ENCODE measurements around the gene SCARF2. TPM values are rescaled to one million over a fixed set of nuclear protein-coding genes. Genes with fewer than 3 reads are reported as not detected.

The SCARF2 gene
- total RNA-seq, 1 experiment from 2014 or later: 1.4 TPM

GRCh38 chr22:20403779-20404140, 33.9 kb downstream of the SCARF2 start:
- Histone ChIP-seq H3K4me3 (ENCODE audit: low read depth, low read length, poor library complexity, severe bottlenecking) (no peak overlapping the region), H3K27ac (ENCODE audit: low read depth, low read length, poor library complexity, severe bottlenecking) (no peak overlapping the region), H3K27me3 (replicated peaks; ENCODE audit: insufficient read depth, low read depth, low read length, poor library complexity) (no peaks in the 10 kb centered on the region), H3K4me1 (ENCODE audit: insufficient read depth, low read length, poor library complexity, severe bottlenecking) (no peaks in the 10 kb centered on the region), H3K9me3 (ENCODE audit: low read depth, low read length, poor library complexity, severe bottlenecking) (no peaks in the 10 kb centered on the region), H3K36me3 (ENCODE audit: insufficient read depth, low read length, poor library complexity, severe bottlenecking) (peaks cover 37% of the 10 kb centered on the region)
- ChIA-PET CTCF (no interaction called here), POLR2A (ENCODE audit: low non-redundant PET) (no interaction called here)
- TF ChIP-seq, protein P1, sequence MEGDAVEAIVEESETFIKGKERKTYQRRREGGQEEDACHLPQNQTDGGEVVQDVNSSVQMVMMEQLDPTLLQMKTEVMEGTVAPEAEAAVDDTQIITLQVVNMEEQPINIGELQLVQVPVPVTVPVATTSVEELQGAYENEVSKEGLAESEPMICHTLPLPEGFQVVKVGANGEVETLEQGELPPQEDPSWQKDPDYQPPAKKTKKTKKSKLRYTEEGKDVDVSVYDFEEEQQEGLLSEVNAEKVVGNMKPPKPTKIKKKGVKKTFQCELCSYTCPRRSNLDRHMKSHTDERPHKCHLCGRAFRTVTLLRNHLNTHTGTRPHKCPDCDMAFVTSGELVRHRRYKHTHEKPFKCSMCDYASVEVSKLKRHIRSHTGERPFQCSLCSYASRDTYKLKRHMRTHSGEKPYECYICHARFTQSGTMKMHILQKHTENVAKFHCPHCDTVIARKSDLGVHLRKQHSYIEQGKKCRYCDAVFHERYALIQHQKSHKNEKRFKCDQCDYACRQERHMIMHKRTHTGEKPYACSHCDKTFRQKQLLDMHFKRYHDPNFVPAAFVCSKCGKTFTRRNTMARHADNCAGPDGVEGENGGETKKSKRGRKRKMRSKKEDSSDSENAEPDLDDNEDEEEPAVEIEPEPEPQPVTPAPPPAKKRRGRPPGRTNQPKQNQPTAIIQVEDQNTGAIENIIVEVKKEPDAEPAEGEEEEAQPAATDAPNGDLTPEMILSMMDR (conservative IDR thresholded peaks at IDR 0.05; ENCODE audit: low read depth, low read length): no peak
- no peak for TF ChIP-seq EZH2 (IDR thresholded peaks at IDR 0.05; ENCODE audit: borderline replicate concordance, low read depth, low read length, poor library complexity, severe bottlenecking)
- BruUV-seq (replicated peaks): no TSS peak
- DNase-seq (ENCODE audit: low spot score): no peak
- intact Hi-C loops (cut with micrococcal nuclease; ENCODE audit: unreplicated experiment): no loop called here

- TF ChIP-seq, protein P1 (conservative IDR thresholded peaks at IDR 0.05; ENCODE audit: low read depth, low read length): no peak
- no peak for TF ChIP-seq EZH2 (IDR thresholded peaks at IDR 0.05; ENCODE audit: borderline replicate concordance, low read depth, low read length, poor library complexity, severe bottlenecking)
- CTCF ChIA-PET: no interaction called here
- Histone ChIP-seq H3K36me3 (ENCODE audit: insufficient read depth, low read length, poor library complexity, severe bottlenecking) (peaks cover 37% of the 10 kb centered on the region), H3K4me1 (ENCODE audit: insufficient read depth, low read length, poor library complexity, severe bottlenecking) (no peaks in the 10 kb centered on the region), H3K27me3 (replicated peaks; ENCODE audit: insufficient read depth, low read depth, low read length, poor library complexity) (no peaks in the 10 kb centered on the region), H3K4me3 (ENCODE audit: low read depth, low read length, poor library complexity, severe bottlenecking) (no peak overlapping the region), H3K9me3 (ENCODE audit: low read depth, low read length, poor library complexity, severe bottlenecking) (no peaks in the 10 kb centered on the region), H3K27ac (ENCODE audit: low read depth, low read length, poor library complexity, severe bottlenecking) (no peak overlapping the region)
- POLR2A ChIA-PET (ENCODE audit: low non-redundant PET): no interaction called here
- DNase-seq (ENCODE audit: low spot score): no peak
- no TSS peak for BruUV-seq (replicated peaks)
- intact Hi-C loops (cut with micrococcal nuclease; ENCODE audit: unreplicated experiment): no loop called here
These were observed 34.5 kb downstream of the SCARF2 start for GRCh38 chr22:20402960-20403778.

GRCh38 chr22:20401376-20402014, 36.1 kb downstream of the SCARF2 start:
- Histone ChIP-seq H3K36me3 (ENCODE audit: insufficient read depth, low read length, poor library complexity, severe bottlenecking) (peaks cover 25% of the 10 kb centered on the region), H3K27ac (ENCODE audit: low read depth, low read length, poor library complexity, severe bottlenecking) (no peak overlapping the region), H3K4me1 (ENCODE audit: insufficient read depth, low read length, poor library complexity, severe bottlenecking) (peaks cover under 1% of the 10 kb centered on the region), H3K27me3 (replicated peaks; ENCODE audit: insufficient read depth, low read depth, low read length, poor library complexity) (no peaks in the 10 kb centered on the region), H3K9me3 (ENCODE audit: low read depth, low read length, poor library complexity, severe bottlenecking) (no peaks in the 10 kb centered on the region), H3K4me3 (ENCODE audit: low read depth, low read length, poor library complexity, severe bottlenecking) (no peak overlapping the region)
- ChIA-PET POLR2A (ENCODE audit: low non-redundant PET) (no interaction called here), CTCF (no interaction called here)
- TF ChIP-seq, protein P1 (conservative IDR thresholded peaks at IDR 0.05; ENCODE audit: low read depth, low read length): no peak
- TF ChIP-seq EZH2 (IDR thresholded peaks at IDR 0.05; ENCODE audit: borderline replicate concordance, low read depth, low read length, poor library complexity, severe bottlenecking): no peak
- DNase-seq (ENCODE audit: low spot score): no peak
- intact Hi-C loops (cut with micrococcal nuclease; ENCODE audit: unreplicated experiment): no loop called here
- no TSS peak for BruUV-seq (replicated peaks)
